ENCODE data around the gene CLASRP. TPM values are rescaled to one million over a fixed set of nuclear protein-coding genes. Genes with fewer than 3 reads are reported as not detected.

CLASRP gene
- total and polyA plus RNA-seq, 9 of the 15 experiments (the other 6 are each of a cell fraction or from before 2014, with no cell fraction given): 0.94 to 86.3 (median 44.0) TPM

DNA sequence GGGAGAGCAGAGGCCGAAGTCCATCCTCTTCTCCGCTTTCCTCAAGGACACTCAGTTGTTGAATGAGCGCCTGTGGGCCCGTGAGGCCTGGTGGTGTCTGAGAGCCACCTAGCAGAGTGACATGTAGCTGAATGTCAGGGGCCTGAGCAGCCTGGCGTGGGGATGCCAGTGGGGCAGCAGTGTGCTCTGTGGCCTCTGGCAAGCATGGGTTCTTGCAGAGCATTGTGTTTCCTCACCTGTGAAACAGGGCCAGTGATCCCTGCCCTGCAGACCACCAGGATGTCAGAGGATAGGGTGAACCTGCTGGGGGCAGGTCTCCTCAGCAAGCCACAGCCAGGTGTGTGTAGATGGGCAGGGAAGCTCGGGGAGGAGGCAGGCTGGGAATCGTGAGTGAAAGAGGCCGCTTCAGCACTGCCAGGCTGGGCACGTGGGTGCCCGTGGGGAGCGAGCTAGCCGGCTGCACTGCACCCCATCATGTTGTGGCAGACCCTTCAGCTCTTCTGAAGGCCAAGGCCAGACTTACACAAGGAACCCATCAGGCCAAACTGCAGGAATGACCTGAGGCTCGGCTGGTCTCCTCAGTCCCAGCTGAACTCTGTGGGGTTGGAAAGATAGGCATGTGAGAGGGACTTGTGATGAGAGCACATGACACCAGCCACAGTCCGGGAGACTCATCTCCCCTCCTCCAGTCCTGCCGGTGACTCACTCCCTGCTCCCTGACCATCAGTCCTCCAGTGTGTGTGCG is 59.1 kb downstream of the CLASRP start (continued):
- TF ChIP-seq SIRT6 (IDR thresholded peaks at IDR 0.05; ENCODE audit: low read depth, low read length): no peak
- TF ChIP-seq PTRF (tag; IDR thresholded peaks at IDR 0.05): no peak
- TF ChIP-seq MTA3 (IDR thresholded peaks at IDR 0.05; ENCODE audit: borderline replicate concordance): no peak
- no peak for TF ChIP-seq SNRNP70 (optimal IDR thresholded peaks at IDR 0.05; ENCODE audit: low read depth, low read length)
- no peak for TF ChIP-seq MXI1 (IDR thresholded peaks at IDR 0.05; ENCODE audit: low read depth, low read length)
- no peak for TF ChIP-seq MYBL2 (IDR thresholded peaks at IDR 0.05; ENCODE audit: low read depth)
- no peak for TF ChIP-seq MYBL2 (CRISPR knock-in tag; IDR thresholded peaks at IDR 0.05; ENCODE audit: borderline replicate concordance)
- TF ChIP-seq ZFP1 (CRISPR knock-in tag; IDR thresholded peaks at IDR 0.05): no peak
- TF ChIP-seq, protein P1, sequence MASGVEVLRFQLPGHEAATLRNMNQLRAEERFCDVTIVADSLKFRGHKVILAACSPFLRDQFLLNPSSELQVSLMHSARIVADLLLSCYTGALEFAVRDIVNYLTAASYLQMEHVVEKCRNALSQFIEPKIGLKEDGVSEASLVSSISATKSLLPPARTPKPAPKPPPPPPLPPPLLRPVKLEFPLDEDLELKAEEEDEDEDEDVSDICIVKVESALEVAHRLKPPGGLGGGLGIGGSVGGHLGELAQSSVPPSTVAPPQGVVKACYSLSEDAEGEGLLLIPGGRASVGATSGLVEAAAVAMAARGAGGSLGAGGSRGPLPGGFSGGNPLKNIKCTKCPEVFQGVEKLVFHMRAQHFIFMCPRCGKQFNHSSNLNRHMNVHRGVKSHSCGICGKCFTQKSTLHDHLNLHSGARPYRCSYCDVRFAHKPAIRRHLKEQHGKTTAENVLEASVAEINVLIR (CRISPR knock-in tag; IDR thresholded peaks at IDR 0.05): no peak
- no peak for TF ChIP-seq KLF10 (CRISPR knock-in tag; IDR thresholded peaks at IDR 0.05)
- peak in 1 of 2 experiments; percentile 83; a peak in 3 of 4 replicates for TF ChIP-seq MNT (conservative IDR thresholded peaks at IDR 0.05)
- TF ChIP-seq GATAD2B (IDR thresholded peaks at IDR 0.05; ENCODE audit: borderline replicate concordance): no peak
- no peak for TF ChIP-seq BRD4 (IDR thresholded peaks at IDR 0.05)
- no peak for TF ChIP-seq FIP1L1 (IDR thresholded peaks at IDR 0.05; ENCODE audit: low read depth, low read length, poor library complexity, severe bottlenecking)
- TF ChIP-seq MEIS2 (IDR thresholded peaks at IDR 0.05; ENCODE audit: partially characterized antibody): peak; percentile 42
- TF ChIP-seq HNRNPK (IDR thresholded peaks at IDR 0.05; ENCODE audit: low read depth, low read length, poor library complexity, severe bottlenecking): no peak
- no peak for TF ChIP-seq MTA1 (IDR thresholded peaks at IDR 0.05; ENCODE audit: borderline replicate concordance)
- TF ChIP-seq GTF2B (IDR thresholded peaks at IDR 0.05; ENCODE audit: extremely low read depth, insufficient read length): no peak
- no peak for TF ChIP-seq ZNF699 (CRISPR knock-in tag; IDR thresholded peaks at IDR 0.05; ENCODE audit: insufficient replicate concordance)
- peak; percentile 44 to 56; a peak in 3 of 4 replicates for TF ChIP-seq NRF1 (conservative IDR thresholded peaks at IDR 0.05 in 1 of 2, IDR thresholded peaks at IDR 0.05 in 1 of 2)
- no peak for TF ChIP-seq SETDB1 (IDR thresholded peaks at IDR 0.05; ENCODE audit: low read length)
- no peak for TF ChIP-seq ZNF764 (CRISPR knock-in tag; IDR thresholded peaks at IDR 0.05; ENCODE audit: low read depth)
- peak; percentile 90 for TF ChIP-seq MYC (IDR thresholded peaks at IDR 0.05; ENCODE audit: low read depth, low read length)
- peak; percentile 64; the same call in 1 of the 2 replicates for TF ChIP-seq MYC (CRISPR knock-in tag; IDR thresholded peaks at IDR 0.05; ENCODE audit: borderline replicate concordance, low read depth)
- TF ChIP-seq CBFA2T3 (IDR thresholded peaks at IDR 0.05): peak; percentile 47
- no peak for TF ChIP-seq ZNF121 (CRISPR knock-in tag; conservative IDR thresholded peaks at IDR 0.05)
- no peak for TF ChIP-seq STAG1 (CRISPR knock-in tag; IDR thresholded peaks at IDR 0.05; ENCODE audit: borderline replicate concordance)
